NCI-H345 (cell line): Measurements from ENCODE around the gene ITGAE.
"Not testable (repeated sequence)": the region's sequence is repeated elsewhere in the genome, so short reads cannot be mapped to it uniquely, and the experiment has no call there.

Source experiments
- DNase-seq: peaks from one replicate; lab custom pipeline; 2025; lab: John Stamatoyannopoulos, UW

ITGAE gene

DNA sequence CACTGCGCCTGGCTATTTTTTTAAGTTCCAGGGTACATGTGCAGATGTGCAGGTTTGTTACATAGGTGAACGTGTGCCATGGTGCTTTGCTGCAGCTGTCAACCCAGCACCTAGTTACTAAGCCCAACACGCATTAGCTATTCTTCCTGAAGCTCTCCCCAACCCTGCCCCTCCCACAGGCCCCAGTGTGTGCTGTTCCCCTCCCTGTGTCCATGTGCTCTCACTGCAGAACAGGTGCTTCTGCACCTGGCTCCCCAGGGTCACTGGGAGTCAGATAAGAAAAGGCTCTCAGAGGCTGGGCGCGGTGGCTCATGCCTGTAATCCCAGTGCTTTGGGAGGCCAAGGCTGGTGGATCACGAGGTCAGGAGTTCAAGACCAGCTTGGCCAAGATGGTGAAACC lies 71.1 kb downstream of the ITGAE start:
- no peak for DNase-seq

DNA sequence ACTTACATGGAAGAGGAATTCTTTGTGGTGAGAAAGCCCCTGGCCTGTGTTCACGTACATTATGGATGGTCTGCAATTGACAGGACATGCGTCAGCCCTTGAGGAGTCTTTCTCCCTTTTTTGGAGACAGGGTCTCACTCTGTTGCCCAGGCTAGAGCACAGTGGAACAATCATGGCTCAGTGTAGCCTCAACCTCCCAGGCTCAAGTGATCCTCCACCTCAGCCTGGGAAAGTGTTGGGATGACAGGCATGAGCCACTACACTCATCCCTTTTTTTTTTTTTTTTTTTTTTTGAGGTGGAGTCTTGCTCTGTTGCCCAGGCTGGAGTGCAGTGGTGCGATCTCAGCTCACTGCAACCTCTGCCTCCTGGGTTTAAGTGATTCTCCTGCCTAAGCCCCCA lies 72.9 kb downstream of the ITGAE start:
- DNase-seq = not testable (repeated sequence)

DNA sequence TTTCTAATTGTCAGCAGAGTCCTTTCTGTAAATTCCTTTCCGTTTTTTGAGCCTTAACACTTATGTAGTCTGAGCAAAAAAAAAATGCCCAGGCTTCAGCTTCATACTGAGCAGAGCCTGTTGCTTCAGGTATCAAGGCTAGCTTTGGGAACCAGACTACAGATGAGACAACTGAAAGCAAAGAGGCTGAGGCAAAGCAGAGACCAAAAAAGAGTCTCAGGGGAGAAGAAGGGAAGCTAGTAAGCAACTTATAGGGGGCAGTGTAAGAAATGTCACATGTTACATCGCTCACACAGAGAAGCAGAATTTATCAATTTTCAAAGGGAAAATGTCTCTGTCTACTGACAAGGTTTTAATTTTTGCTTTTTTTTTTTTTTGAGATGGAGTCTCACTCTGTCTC lies 73.9 kb downstream of the ITGAE start:
- no peak for DNase-seq

GRCh38 chr17:3724378-3725077 lies 76.5 kb downstream of the ITGAE start:
- no peak for DNase-seq

DNA sequence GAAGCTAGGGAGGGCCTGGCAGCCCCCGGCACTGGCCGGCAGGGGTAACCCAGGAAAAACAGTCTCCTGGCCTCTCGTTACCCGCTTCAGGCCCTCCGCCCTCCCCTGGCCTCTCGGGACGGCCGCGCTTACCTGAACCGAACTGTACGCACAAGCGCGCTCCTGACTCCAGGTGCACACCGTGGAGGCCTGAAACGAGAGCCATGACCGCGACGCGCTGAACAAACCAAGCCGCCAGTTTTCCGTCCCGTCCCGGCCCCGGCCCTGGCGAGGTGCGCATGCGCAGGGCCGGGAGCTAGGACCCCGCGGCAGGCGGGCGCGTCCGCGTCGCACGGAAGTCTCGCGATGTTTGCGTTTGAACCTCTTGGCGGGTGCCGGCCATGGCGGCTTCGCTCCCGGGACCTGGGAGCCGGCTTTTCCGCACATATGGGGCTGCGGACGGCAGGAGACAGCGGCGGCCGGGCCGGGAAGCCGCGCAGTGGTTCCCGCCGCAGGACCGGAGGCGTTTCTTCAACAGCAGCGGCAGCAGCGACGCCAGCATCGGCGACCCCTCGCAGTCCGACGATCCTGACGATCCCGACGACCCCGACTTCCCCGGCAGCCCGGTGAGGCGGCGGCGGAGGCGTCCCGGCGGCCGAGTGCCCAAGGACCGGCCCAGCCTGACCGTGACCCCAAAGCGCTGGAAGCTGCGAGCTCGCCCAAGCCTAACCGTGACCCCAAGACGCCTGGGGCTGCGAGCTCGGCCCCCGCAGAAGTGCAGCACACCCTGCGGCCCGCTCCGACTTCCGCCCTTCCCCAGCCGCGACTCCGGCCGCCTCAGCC lies 77.2 kb downstream of the ITGAE start, which contains the start of gene HASPIN:
TSS of gene HASPIN (plus strand) at position 348 of the 822 bp plus-strand sequence. CDS start at position 381, 33 bp downstream.
- peak; percentile 89 for DNase-seq

DNA sequence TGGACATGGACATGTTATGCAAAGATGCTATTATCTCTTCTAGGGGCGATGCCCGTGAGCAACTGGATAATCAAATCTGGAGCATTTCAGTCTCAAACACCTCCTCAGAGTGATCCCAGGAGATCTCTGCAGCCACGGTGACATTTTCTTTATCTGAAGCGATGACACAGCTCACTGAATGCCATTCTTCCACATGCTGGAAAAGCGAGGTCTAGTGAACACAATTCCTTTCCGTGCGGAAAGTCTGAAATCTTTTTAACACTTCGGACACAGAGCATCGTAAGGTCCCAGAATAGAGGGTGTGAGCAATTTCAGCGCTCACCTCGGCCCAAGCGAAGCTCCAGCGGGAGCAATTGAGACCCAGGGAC lies 77.8 kb downstream of the ITGAE start:
- no peak for DNase-seq

DNA sequence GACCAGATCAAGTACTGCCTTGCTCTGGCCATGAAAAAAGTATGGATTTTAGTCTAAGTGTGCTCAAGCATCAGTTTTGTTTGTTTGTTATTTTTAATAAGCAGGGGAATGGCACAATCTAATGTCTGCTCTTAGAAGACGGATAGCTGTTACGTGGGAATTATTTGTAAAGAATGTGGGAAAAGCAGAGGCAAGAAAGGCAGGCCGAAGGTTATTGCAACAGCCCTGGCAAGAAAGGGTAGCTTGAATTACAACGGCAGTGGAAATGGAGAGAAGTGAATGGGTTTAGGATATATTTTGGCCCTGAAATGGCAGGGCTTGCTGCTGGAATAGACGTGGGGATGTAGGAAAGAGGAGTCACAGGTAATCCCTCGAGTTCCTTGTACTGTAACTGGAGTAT lies 78.3 kb downstream of the ITGAE start:
- DNase-seq = no peak

DNA sequence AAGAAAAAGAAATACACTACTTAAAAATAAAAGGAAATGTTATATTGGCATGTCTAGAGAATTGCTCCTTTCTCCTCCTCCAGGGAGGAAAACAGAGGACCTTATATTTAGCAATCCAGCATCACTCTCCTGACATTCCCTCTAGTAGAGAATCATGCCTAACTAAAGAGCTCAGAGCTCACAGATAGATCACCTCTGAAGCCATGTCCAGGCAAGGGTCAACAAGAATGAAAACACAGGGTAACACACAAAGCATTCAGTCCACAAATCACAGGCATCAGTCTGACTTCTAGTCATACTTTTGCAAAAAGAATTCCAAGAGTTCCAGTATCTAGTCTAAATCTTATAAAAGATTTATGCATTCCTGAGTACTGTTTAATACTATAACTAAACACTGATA lies 81.7 kb downstream of the ITGAE start:
- no peak for DNase-seq

DNA sequence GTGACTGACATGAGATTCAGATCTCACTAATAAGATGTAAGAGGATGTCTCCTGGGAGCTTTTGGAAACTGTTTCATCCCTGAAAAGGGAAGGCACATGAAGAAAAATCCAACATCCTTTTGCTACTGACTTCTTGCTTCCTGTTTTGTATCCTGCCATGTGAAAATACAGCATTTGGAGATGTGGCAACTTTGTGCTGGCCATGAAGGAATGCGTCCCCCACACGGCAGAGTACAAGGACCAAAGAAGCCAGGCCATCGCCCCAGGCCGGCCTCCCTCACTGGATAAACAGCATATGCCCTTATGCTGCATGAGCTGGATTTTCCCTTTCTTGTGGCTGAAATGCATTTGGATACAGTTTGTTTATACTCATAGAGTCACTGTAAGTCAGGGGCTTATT lies 82.8 kb downstream of the ITGAE start:
- DNase-seq = no peak

- DNase-seq = no peak
Measured at GRCh38 chr17:3715296-3715695, 85.7 kb downstream of the ITGAE start.

GRCh38 chr17:3712811-3713463 lies 88.1 kb downstream of the ITGAE start:
- no peak for DNase-seq

GRCh38 chr17:3710951-3711383 lies 90.0 kb downstream of the ITGAE start:
- DNase-seq = no peak

- DNase-seq = no peak
Measured at GRCh38 chr17:3708366-3708765, 92.6 kb downstream of the ITGAE start.

DNA sequence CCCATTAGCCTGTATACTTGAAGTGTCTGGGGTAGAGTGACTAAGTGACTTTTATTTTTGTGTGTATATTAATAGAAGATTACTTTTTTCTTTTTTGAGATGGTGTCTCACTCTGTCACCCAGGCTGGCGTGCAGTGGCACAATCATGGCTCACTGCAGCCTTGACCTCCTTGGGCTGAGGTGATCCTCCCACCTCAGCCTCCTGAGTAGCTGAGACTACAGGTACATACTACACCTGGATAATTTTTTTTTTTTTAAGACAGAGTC lies 95.3 kb downstream of the ITGAE start:
- DNase-seq = not testable (repeated sequence)

- DNase-seq = no peak
Measured at GRCh38 chr17:3704931-3705717, 95.9 kb downstream of the ITGAE start.

GRCh38 chr17:3702041-3702539 lies 98.9 kb downstream of the ITGAE start:
- DNase-seq = not testable (repeated sequence)

DNA sequence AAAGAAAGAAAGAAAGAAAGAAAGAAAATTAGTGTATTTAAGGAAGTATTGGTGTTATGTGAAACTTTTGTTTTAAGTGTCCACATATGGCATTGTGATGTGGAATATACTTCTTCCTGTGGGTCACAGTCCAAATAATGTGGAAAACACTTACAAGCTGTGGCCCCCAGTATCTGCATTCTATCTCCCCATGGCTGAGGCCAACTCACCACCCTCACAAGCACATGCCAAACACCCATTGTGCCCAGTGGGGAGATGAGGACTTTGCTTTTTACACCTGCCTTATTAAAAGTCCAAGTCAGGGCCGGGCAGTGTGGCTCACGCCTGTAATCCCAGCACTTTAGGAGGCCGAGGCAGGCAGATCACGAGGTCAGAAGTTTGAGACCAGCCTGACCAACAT lies 101.0 kb downstream of the ITGAE start:
- DNase-seq = no peak

GRCh38 chr17:3698139-3698538 lies 102.8 kb downstream of the ITGAE start:
- no peak for DNase-seq

GRCh38 chr17:3697103-3697476 lies 103.9 kb downstream of the ITGAE start:
- DNase-seq = no peak

- DNase-seq = no peak
Measured at GRCh38 chr17:3695723-3696411, 105.1 kb downstream of the ITGAE start, which contains the start of gene P2RX5. Gene P2RX5 (minus strand): TSS chr17:3696155. CDS start chr17:3696005, 150 bp downstream.

DNA sequence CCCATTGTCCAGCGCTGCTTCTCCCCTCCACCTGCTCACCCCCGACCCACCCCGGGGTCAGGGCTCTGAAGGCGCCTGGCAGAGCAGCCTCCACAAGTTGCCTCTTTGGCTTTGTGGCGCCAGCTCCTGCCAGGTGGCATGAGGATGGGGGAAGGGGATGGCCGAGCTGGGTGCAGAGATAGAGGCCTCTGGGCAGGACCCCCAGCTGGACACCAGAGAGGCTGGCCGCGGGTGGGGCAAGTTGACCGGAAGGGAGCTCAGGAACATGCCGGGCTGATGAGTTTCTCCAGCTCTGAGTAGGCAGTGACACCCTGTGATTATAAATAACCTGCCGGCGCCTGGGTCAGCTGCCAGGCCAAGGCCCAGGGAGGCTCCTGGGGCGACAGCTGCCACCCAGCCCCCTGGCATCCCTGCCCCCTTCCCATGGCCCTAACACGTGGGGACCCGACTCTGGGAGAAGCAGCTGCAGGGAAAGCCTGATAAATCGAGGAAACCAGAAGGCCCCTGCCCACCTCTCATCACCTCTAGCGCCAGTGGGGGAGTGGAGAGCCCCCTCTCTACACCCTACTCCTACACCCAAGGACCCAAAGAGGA lies 105.8 kb downstream of the ITGAE start:
- no peak for DNase-seq
